ENCODE results near the gene ENDOD1.
"Not testable (repeated sequence)": the region's sequence is repeated elsewhere in the genome, so short reads cannot be mapped to it uniquely, and the experiment has no call there.

The ENDOD1 gene

GRCh38 chr11:95089620-95090542, at the start of gene ENDOD1:
Gene ENDOD1, plus strand, starts transcription at chr11:95089846. Its CDS starts 82 bp downstream, at chr11:95089928.
- peak; percentile 89 for DNase-seq

GRCh38 chr11:95042239-95042638, 47.4 kb upstream of the ENDOD1 start:
- DNase-seq, result no peak

GRCh38 chr11:95042906-95043305, 46.7 kb upstream of the ENDOD1 start:
- DNase-seq, result no peak

- no peak for DNase-seq
Observed at GRCh38 chr11:95044010-95044409, 45.6 kb upstream of the ENDOD1 start.

- no peak for DNase-seq
Observed at GRCh38 chr11:95045812-95046211, 43.8 kb upstream of the ENDOD1 start.

GRCh38 chr11:95049122-95049521, 40.5 kb upstream of the ENDOD1 start, which contains the start of gene KDM4F:
Gene KDM4F, plus strand, starts transcription at chr11:95049422.
- DNase-seq, result not testable (repeated sequence)

GRCh38 chr11:95050595-95051202, 38.9 kb upstream of the ENDOD1 start:
- DNase-seq, result no peak

GRCh38 chr11:95054356-95054755, 35.3 kb upstream of the ENDOD1 start:
- DNase-seq, result no peak

GRCh38 chr11:95055283-95055897, 34.3 kb upstream of the ENDOD1 start:
- DNase-seq, result no peak

GRCh38 chr11:95057959-95058358, 31.7 kb upstream of the ENDOD1 start:
- DNase-seq, result no peak

GRCh38 chr11:95058621-95059020, 31.0 kb upstream of the ENDOD1 start:
- no peak for DNase-seq

- DNase-seq, result no peak
Observed at GRCh38 chr11:95059046-95059445, 30.6 kb upstream of the ENDOD1 start.

- no peak for DNase-seq
Observed at GRCh38 chr11:95065336-95065735, 24.3 kb upstream of the ENDOD1 start.

GRCh38 chr11:95066716-95067038, 23.0 kb upstream of the ENDOD1 start, which contains the start of gene SRSF8:
Gene SRSF8, plus strand, starts transcription at chr11:95066919. Its CDS starts 308 bp downstream, at chr11:95067227.
- DNase-seq, result no peak

- DNase-seq, result peak; percentile 79
Observed at GRCh38 chr11:95067039-95067840, 22.4 kb upstream of the ENDOD1 start.

- DNase-seq, result no peak
Observed at GRCh38 chr11:95067841-95068219, 21.8 kb upstream of the ENDOD1 start.

- DNase-seq, result peak; percentile 73
Observed at GRCh38 chr11:95068549-95068948, 21.1 kb upstream of the ENDOD1 start.

GRCh38 chr11:95070471-95070870, 19.2 kb upstream of the ENDOD1 start:
- no peak for DNase-seq

GRCh38 chr11:95072948-95073347, 16.7 kb upstream of the ENDOD1 start:
- no peak for DNase-seq

GRCh38 chr11:95074792-95075563, 14.7 kb upstream of the ENDOD1 start:
- no peak for DNase-seq

GRCh38 chr11:95076416-95076815, 13.2 kb upstream of the ENDOD1 start:
- DNase-seq, result no peak

- no peak for DNase-seq
Observed at GRCh38 chr11:95076981-95077380, 12.7 kb upstream of the ENDOD1 start.
